ENCODE data around the gene SEPSECS. TPM values are rescaled to one million over a fixed set of nuclear protein-coding genes. Genes with fewer than 3 reads are reported as not detected.

SEPSECS gene
- total and polyA plus RNA-seq, 2 of the 8 experiments (the other 6 are each of a cell fraction or from before 2014, with no cell fraction given): 1.9 to 4.1 TPM

DNA sequence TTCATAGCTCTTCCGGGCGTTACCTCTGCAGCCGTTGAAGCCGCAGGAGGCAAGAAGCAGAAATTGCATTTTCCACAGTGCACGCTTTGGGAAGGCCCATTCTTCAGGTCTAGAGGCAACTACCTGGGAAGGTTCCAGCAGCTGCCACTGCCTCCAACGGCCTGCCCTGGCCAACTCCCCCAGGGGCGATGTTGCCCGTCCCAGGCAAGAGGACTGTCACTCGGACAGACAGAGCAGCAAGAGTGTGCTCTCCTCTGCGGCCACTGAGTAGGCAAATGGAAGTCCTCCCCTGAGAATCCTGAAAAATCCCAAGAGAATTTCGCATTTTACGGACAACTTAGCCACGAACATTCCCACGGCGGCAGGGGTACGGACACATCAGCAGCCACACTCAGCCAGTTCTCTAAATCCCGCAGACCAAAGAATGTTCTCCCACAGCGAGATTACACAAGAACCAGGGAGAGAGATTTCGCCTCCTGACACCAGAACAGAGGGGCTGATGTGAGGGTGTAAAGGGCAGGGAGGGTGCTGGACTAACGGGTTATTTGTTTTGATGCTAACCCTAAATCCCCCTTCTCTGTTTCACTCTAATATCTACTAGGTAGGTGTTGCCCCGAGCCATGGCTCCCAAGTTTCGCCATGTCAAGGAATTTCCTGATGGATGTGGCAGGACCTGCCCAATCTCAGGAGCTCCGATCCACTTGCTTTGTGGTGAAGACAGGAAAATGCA lies 63.8 kb downstream of the SEPSECS start:
- Histone ChIP-seq H2BK120ac (replicated peaks; ENCODE audit: low read depth, low read length) (no peak overlapping the region), H3K56ac (replicated peaks; ENCODE audit: insufficient read length, low read depth, low read length) (no peak overlapping the region), H3K27me3 (replicated peaks in 1 of 4; ENCODE audit: control insufficient read depth in 3 of 4, extremely low read depth in 1 of 4, insufficient read depth in 3 of 4, low read length in 3 of 4) (no peaks in the 10 kb centered on the region), H3K79me2 (ENCODE audit: control insufficient read depth in 1 of 2, insufficient read depth in 2 of 2, low read length in 2 of 2) (no peaks in the 10 kb centered on the region), H2AFZ (ENCODE audit: low read length) (no peak overlapping the region), H4K20me1 (replicated peaks in 1 of 2; ENCODE audit: control insufficient read depth in 1 of 2, insufficient read depth in 2 of 2, low read length in 2 of 2) (no peaks in the 10 kb centered on the region), H3K9ac (replicated peaks in 1 of 4; ENCODE audit: extremely low read depth in 1 of 4, low read depth in 3 of 4, low read length in 3 of 4) (no peak overlapping the region), H3K27ac (ENCODE audit: low read depth, low read length) (no peak overlapping the region), H3K23me2 (ENCODE audit: low read depth, low read length) (no peaks in the 10 kb centered on the region; the same call in 1 of the 2 replicates), H3K9me3 (ENCODE audit: insufficient read depth in 2 of 2, low read depth in 1 of 2, low read length in 1 of 2) (peaks cover 7 to 11% of the 10 kb centered on the region in 2 experiments), H3K4me2 (ENCODE audit: insufficient read depth in 1 of 2, low read depth in 2 of 2, low read length in 2 of 2) (no peak overlapping the region), H4K8ac (ENCODE audit: extremely low read depth, insufficient read depth, low read length) (no peak overlapping the region), H3K4me1 (replicated peaks in 1 of 4; ENCODE audit: control insufficient read depth in 3 of 4, insufficient read depth in 4 of 4, low read length in 3 of 4) (peaks cover 0 to 9% (median under 1%) of the 10 kb centered on the region in 4 experiments; a peak in 2 of 7 replicates), H3K4me3 (ENCODE audit: extremely low read depth in 1 of 4, insufficient read depth in 2 of 4, low read depth in 3 of 4, low read length in 4 of 4) (no peak overlapping the region), H3K4ac (replicated peaks; ENCODE audit: insufficient read length, low read depth, low read length) (no peak overlapping the region), H3K23ac (ENCODE audit: insufficient read length) (no peak overlapping the region), H2BK5ac (ENCODE audit: low read depth, low read length) (no peak overlapping the region), H2BK15ac (ENCODE audit: low read length) (no peak overlapping the region), H4K91ac (replicated peaks; ENCODE audit: insufficient read length, low read length) (no peak overlapping the region), H3K14ac (ENCODE audit: insufficient read length) (no peak overlapping the region), H2BK20ac (ENCODE audit: low read length) (no peak overlapping the region), H4K5ac (ENCODE audit: insufficient read length, low read depth, low read length) (no peak overlapping the region), H3K36me3 (ENCODE audit: control insufficient read depth in 2 of 4, insufficient read depth in 4 of 4, low read length in 3 of 4) (no peaks in the 10 kb centered on the region), H2BK12ac (ENCODE audit: low read depth, low read length) (no peak overlapping the region), H3K79me1 (ENCODE audit: low read depth, low read length) (no peaks in the 10 kb centered on the region), H3K18ac (ENCODE audit: extremely low read depth, low read length) (no peak overlapping the region), H2AK5ac (ENCODE audit: low read depth, low read length) (no peak overlapping the region)
- FAIRE-seq (no peak), DNase-seq (ENCODE audit: low read depth in 1 of 2, low spot score in 2 of 2) (no peak)
- TF ChIP-seq HDAC2 (IDR thresholded peaks at IDR 0.05; ENCODE audit: borderline replicate concordance in 1 of 2, low read depth in 2 of 2, low read length in 2 of 2) (no peak), NRF1 (IDR thresholded peaks at IDR 0.05; ENCODE audit: low read depth, low read length) (no peak), TEAD4 (IDR thresholded peaks at IDR 0.05; ENCODE audit: low read depth, low read length) (no peak), SP4 (IDR thresholded peaks at IDR 0.05; ENCODE audit: low read length) (no peak), RXRA (IDR thresholded peaks at IDR 0.05; ENCODE audit: insufficient read depth, low read depth, low read length) (no peak), EZH2 (IDR thresholded peaks at IDR 0.05; ENCODE audit: low read depth, low read length, severe bottlenecking) (no peak), POLR2A (IDR thresholded peaks at IDR 0.05; ENCODE audit: control extremely low read depth in 1 of 2, low read depth in 2 of 2, low read length in 2 of 2) (no peak), RAD21 (IDR thresholded peaks at IDR 0.05 in 1 of 2, conservative IDR thresholded peaks at IDR 0.05 in 1 of 2; ENCODE audit: low read depth in 2 of 2, low read length in 2 of 2) (no peak), KDM5A (IDR thresholded peaks at IDR 0.05; ENCODE audit: low read length) (no peak), TBP (IDR thresholded peaks at IDR 0.05; ENCODE audit: low read depth, low read length) (no peak)
- TF ChIP-seq, protein P1, sequence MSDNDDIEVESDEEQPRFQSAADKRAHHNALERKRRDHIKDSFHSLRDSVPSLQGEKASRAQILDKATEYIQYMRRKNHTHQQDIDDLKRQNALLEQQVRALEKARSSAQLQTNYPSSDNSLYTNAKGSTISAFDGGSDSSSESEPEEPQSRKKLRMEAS (IDR thresholded peaks at IDR 0.05): no peak
- ChIA-PET POLR2A (ENCODE audit: partially characterized antibody) (no interaction called here), CTCF (ENCODE audit: partially characterized antibody) (interaction anchor here (0.6 to 2.3 kb wide), 3 partner anchors 9 to 116 kb away, joined by 3 to 7 read pairs (median 3); no protein-coding TSS in a partner anchor)
- WGBS, 2 experiments (ENCODE audit: extremely low coverage in 1 of 2, insufficient coverage in 1 of 2, insufficient read length in 1 of 2, insufficient replicate concordance in 2 of 2, low coverage in 1 of 2, low lambda C conversion rate in 2 of 2, missing lambda C conversion rate in 1 of 2): 89% methylated on average over 20 of the region's 23 CpGs; no CpG with 5 or more reads in 1 of the 2 experiments

Measured in H1 (cell line).